GM12873 (cell line): Measurements from ENCODE around the gene ARL4D.

Experiments
- TF ChIP-seq, protein P1 (sequence below): IDR thresholded peaks from 2 replicates; pipeline ENCODE4 v1.5.1; 2012; ENCODE audit warnings: low read depth, mild to moderate bottlenecking, moderate library complexity, low read length, control low read depth; ENCODE audit not compliant: insufficient read depth; ENCODE audit errors: missing control alignments

Gene ARL4D

DNA sequence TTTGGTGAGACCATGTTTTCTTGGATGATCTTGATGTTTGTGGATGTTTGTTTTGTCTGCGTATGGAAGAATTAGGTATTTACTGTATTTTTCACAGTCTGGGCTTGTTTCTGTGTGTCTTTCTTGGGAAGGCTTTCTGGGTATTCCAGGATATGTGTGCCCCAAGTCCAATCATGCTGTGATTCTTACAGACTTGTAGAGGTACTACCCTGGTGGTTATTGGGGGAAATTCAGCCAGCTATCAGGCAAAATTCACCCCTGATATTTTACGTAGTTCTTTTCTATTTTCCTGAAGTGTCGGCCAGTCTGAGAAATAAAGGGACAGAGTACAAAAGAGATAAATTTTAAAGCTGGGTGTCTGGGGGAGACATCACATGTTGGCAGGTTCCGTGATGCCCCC lies 33.4 kb upstream of the ARL4D start:
- TF ChIP-seq, protein P1, sequence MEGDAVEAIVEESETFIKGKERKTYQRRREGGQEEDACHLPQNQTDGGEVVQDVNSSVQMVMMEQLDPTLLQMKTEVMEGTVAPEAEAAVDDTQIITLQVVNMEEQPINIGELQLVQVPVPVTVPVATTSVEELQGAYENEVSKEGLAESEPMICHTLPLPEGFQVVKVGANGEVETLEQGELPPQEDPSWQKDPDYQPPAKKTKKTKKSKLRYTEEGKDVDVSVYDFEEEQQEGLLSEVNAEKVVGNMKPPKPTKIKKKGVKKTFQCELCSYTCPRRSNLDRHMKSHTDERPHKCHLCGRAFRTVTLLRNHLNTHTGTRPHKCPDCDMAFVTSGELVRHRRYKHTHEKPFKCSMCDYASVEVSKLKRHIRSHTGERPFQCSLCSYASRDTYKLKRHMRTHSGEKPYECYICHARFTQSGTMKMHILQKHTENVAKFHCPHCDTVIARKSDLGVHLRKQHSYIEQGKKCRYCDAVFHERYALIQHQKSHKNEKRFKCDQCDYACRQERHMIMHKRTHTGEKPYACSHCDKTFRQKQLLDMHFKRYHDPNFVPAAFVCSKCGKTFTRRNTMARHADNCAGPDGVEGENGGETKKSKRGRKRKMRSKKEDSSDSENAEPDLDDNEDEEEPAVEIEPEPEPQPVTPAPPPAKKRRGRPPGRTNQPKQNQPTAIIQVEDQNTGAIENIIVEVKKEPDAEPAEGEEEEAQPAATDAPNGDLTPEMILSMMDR, result peak; percentile 45

DNA sequence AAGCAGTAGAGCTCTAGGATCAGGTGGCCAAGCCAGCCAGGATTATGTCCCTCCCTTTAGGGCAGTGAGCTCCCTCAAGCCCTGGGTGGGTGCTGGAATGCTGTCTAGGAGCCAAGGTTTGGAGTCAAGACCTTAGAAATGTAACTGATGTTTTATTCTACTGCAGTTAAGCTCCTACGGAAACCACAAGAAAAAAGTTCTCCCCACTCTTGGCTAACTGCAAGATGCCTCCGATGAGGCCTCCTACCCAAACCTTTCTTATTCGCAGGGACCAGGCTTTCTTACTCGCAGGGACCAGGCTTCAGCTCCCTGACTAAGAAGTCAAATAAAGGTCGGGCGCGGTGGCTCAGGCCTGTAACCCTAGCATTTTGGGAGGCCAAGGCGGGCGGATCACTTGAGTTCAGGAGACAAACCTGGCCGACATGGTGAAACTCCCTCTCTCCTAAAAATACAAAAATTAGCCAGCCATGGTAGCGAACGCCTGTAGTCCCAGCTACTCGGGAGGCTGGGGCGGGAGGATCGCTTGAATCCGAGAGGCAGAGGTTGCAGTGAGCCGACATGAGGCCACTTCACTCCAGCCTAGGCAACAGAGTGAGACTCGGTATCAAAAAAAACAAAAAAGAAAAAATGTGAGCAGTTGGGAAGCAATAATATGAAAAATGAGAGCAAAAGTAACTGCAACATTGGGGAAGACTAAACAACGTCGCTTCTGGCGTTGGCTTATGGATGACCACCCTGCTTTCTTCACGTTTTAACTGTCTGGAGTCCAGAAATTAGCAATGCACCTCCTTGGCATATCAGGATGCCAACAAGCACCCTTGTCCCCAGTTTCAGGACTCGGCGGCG lies 31.7 kb upstream of the ARL4D start:
- TF ChIP-seq, protein P1, result no peak

DNA sequence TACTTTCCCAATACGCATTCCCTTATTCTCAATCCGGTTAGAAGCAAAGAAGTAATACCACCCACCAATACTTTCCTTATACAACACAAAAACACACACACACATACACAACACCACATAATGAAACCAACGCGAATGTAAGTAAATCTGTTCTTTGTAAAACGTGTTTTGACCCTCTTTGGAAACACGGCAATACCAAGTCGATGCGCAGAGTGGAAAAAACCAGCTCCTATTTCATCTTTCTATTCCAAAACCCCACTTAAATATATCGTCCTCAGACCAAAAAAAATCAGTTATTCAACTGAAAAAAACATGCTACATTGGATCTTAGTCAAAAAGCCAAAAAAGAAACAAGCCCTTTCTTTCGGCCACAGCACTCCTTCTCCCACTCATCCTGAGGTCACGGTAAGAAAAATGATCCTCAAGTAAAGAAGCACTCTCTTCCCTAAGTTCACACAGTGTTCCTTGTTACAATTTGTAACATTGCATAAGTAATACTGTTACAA lies 31.0 kb upstream of the ARL4D start:
- TF ChIP-seq, protein P1, result no peak

- TF ChIP-seq, protein P1, result no peak
Observed at GRCh38 chr17:43368740-43369506, 29.9 kb upstream of the ARL4D start.

GRCh38 chr17:43369986-43370385 lies 28.8 kb upstream of the ARL4D start:
- TF ChIP-seq, protein P1, result no peak

DNA sequence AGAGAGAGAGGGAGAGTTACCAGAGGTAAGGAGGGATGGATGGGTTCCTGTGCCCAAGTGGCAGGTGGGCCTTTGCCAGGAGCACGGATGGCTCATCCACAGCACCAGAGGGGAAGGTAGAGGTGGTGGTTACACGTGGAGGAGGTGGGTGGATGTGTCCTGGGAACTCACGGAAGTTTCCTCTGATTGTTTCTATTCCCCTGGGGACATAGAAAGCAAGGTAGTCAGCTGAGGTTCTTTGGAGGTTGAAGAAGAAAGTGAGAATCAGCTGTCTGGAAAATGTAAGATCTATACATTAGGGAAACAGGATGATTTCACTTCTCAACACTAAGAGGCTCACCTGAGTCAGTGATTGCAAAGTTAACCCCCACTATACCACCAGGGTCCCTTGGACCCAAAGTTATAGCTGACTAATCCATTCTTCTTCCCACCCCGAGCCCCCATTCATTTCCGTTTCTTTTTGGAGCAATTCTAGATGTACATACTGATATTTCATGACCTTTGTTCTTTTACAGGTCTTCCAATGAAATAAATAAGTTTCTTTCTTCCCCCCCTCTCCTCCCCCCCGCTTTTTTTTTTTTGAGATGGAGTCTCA lies 27.5 kb upstream of the ARL4D start:
- TF ChIP-seq, protein P1, result no peak
